Fibroblast of lung (primary cell): Measurements from ENCODE around the gene GNA12. TPM values are rescaled to one million over a fixed set of nuclear protein-coding genes. Genes with fewer than 3 reads are reported as not detected.

Experiments used
- DNase-seq, 2 donors: peaks; one replicate each; pipeline versions ENCODE4 v3.0.0 to v3.0.0-alpha.2; 2010; ENCODE audit warnings: low read depth in 2 of 2
- H2AFZ ChIP-seq: 2 replicates; pipeline ENCODE4 v1.5.1; 2012; ENCODE audit warnings: low read length, control low read depth, inconsistent platforms
- H3K27ac ChIP-seq: 2 replicates; pipeline ENCODE4 v1.5.1; 2011; ENCODE audit warnings: low read length, control low read depth; ENCODE audit not compliant: insufficient read depth
- H3K27me3 ChIP-seq: 2 replicates; pipeline ENCODE4 v1.5.1; 2011; ENCODE audit warnings: mild to moderate bottlenecking, low read length; ENCODE audit not compliant: control insufficient read depth, insufficient read depth
- H3K36me3 ChIP-seq: 2 replicates; pipeline ENCODE4 v1.5.1; 2011; ENCODE audit warnings: low read length; ENCODE audit not compliant: control insufficient read depth, insufficient read depth
- H3K4me1 ChIP-seq: 2 replicates; pipeline ENCODE4 v1.5.1; 2011; ENCODE audit warnings: low read length; ENCODE audit not compliant: control insufficient read depth, insufficient read depth; ENCODE audit errors: extremely low read depth
- H3K4me2 ChIP-seq: 2 replicates; pipeline ENCODE4 v1.5.1; 2011; ENCODE audit warnings: low read length, control low read depth; ENCODE audit not compliant: insufficient read depth; ENCODE audit errors: extremely low read depth
- H3K4me3 ChIP-seq, 4 experiments: fragments of 200-600 bp in 1 of 4; sonication (generic) in 1 of 4; replicated peaks in 1 of 4; 2 replicates each; pipeline ENCODE4 v1.5.1; 2011 to 2016; ENCODE audit warnings: low read length in 4 of 4, low read depth in 3 of 4, mild to moderate bottlenecking in 3 of 4, control low read depth in 2 of 4, inconsistent platforms in 1 of 4, mixed read lengths in 1 of 4; ENCODE audit not compliant: insufficient read depth in 1 of 4; ENCODE audit errors: control extremely low read depth in 1 of 4
- H3K79me2 ChIP-seq: 2 replicates; pipeline ENCODE4 v1.5.1; 2012; ENCODE audit warnings: mild to moderate bottlenecking, low read length, inconsistent platforms; ENCODE audit not compliant: control insufficient read depth, insufficient read depth
- H3K9ac ChIP-seq: 2 replicates; pipeline ENCODE4 v1.5.1; 2011; ENCODE audit warnings: mild to moderate bottlenecking, low read length, control low read depth; ENCODE audit not compliant: insufficient read depth
- H3K9me3 ChIP-seq: 2 replicates; pipeline ENCODE4 v1.5.1; 2012; ENCODE audit warnings: low read depth, low read length; ENCODE audit not compliant: control insufficient read depth, insufficient read depth
- H4K20me1 ChIP-seq: 2 replicates; pipeline ENCODE4 v1.5.1; 2011; ENCODE audit warnings: low read length; ENCODE audit not compliant: control insufficient read depth, insufficient read depth; ENCODE audit errors: extremely low read depth
- EZH2 ChIP-seq: IDR thresholded peaks from 2 replicates; pipeline ENCODE4 v1.5.1; 2012; ENCODE audit warnings: low read length, control low read depth, mild to moderate bottlenecking; ENCODE audit errors: missing control alignments
- polyA plus RNA-seq, 2 donors: library from polyadenylated mRNA; depleted of rRNA in 1 of 2; stranded (reverse) in 1 of 2; unstranded in 1 of 2; fragments of >200 nt; gene quantifications; 2 replicates each; pipeline ENCODE4 v1.2.1, GENCODE V29; 2011 to 2012; ENCODE audit warnings: missing spikeins in 1 of 2
- total RNA-seq: library from RNA; depleted of rRNA; stranded (reverse); fragments of >200 nt; gene quantifications from 2 replicates; pipeline ENCODE4 v1.2.1, GENCODE V29; 2014
- TF ChIP-seq, protein P1 (sequence below), 2 donors: IDR thresholded peaks in 1 of 2; conservative IDR thresholded peaks in 1 of 2; 1 replicate in 1 of 2; 2 replicates in 1 of 2; pipeline ENCODE4 v1.5.1; 2011 to 2012; ENCODE audit warnings: low read length in 2 of 2, control low read depth in 1 of 2, inconsistent platforms in 1 of 2, low read depth in 1 of 2, mild to moderate bottlenecking in 1 of 2

Gene GNA12
- total and polyA plus RNA-seq, 2 donors (not counting 1 experiment from before 2014, with no cell fraction given) = 36.2 to 137 TPM

DNA sequence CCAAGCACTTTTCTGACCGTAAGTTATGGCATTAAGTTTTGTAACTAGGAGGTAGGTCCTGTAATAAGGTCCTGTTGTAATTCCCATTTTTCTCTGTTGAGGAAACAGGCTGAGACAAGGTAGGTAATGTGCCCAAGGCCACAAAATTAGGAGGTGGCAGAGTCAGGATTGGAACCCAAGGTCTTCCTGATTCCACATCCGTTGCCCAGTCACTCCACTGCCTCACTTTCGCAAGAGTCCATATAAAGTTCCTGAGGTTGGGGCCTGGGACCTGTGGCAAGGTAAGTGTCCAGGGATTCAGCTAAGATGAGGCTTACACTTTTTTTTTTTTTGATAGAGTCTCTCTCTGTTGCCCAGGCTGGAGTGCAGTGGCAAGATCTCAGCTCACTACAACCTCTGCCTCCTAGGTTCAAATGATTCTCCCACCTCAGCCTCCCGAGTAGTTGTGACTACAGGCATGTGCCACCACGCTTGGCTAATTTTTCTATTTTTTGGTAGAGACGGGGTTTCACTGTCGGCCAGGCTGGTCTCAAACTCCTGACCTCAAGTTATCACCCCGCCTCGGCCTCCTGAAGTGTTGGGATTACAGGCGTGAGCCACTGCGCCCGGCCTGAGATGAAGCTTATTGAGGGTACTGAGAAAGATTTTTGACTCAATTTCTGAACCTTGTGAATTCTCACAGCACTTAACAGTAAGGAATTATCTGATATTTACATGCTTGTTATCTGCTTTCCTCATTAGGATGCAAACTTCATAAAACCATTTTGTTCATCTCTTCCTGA lies 20.3 kb upstream of the GNA12 start:
- peak overlapping the region; percentile 28 for H2AFZ ChIP-seq
- H3K79me2 ChIP-seq = no peaks in the 10 kb centered on the region
- H3K4me2 ChIP-seq = peak overlapping the region; percentile 70
- H3K9ac ChIP-seq = no peak overlapping the region
- H3K36me3 ChIP-seq = no peaks in the 10 kb centered on the region
- no peak for TF ChIP-seq EZH2
- TF ChIP-seq, protein P1, sequence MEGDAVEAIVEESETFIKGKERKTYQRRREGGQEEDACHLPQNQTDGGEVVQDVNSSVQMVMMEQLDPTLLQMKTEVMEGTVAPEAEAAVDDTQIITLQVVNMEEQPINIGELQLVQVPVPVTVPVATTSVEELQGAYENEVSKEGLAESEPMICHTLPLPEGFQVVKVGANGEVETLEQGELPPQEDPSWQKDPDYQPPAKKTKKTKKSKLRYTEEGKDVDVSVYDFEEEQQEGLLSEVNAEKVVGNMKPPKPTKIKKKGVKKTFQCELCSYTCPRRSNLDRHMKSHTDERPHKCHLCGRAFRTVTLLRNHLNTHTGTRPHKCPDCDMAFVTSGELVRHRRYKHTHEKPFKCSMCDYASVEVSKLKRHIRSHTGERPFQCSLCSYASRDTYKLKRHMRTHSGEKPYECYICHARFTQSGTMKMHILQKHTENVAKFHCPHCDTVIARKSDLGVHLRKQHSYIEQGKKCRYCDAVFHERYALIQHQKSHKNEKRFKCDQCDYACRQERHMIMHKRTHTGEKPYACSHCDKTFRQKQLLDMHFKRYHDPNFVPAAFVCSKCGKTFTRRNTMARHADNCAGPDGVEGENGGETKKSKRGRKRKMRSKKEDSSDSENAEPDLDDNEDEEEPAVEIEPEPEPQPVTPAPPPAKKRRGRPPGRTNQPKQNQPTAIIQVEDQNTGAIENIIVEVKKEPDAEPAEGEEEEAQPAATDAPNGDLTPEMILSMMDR (conservative IDR thresholded peaks at IDR 0.05 in 1 of 2, IDR thresholded peaks at IDR 0.05 in 1 of 2; ENCODE audit: low read depth in 1 of 2, low read length in 2 of 2) = no peak
- peak in 1 of 2 donors; percentile 34 for DNase-seq
- no peaks in the 10 kb centered on the region for H4K20me1 ChIP-seq
- H3K4me1 ChIP-seq = peaks cover 13% of the 10 kb centered on the region
- no peaks in the 10 kb centered on the region for H3K9me3 ChIP-seq
- H3K4me3 ChIP-seq = peak overlapping the region in 2 of 4 experiments; percentile 34 to 45
- no peaks in the 10 kb centered on the region for H3K27me3 ChIP-seq
- peak overlapping the region; percentile 90 for H3K27ac ChIP-seq

DNA sequence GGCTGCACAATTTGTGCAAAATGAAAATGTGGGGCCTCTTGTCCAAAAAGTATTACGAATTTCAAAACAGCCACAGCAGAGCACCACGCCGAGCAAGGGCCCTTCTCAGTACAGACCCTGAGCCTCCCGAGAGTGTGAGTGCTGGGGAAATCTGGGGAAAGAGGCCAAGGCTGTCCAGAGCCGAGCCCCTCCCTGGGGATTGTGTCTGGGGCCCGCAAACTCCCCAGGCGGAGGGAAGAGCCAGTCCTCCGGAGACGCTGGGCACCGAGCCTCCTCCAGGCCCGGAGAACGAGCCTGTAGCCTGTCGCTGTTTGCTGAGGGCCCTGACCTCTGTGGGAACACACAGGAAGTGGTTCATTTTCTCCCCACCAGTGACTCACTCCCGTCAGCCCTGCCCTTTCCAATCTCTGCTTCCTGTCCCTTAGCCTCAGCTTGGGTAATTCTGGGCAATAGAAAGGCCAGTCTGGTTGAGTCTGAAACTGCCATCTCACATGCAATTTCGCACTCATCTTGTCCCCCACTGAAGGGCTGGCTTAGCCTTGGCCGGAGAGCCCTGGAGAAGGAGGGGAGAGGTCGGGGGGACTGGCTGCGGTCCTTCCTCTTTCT lies 19.5 kb upstream of the GNA12 start:
- no peaks in the 10 kb centered on the region for H3K9me3 ChIP-seq
- peak overlapping the region; percentile 90 for H3K27ac ChIP-seq
- H3K9ac ChIP-seq = peak overlapping the region; percentile 69
- H2AFZ ChIP-seq = peak overlapping the region; percentile 41
- DNase-seq = peak; percentile 97 to 98
- TF ChIP-seq, protein P1 (conservative IDR thresholded peaks at IDR 0.05 in 1 of 2, IDR thresholded peaks at IDR 0.05 in 1 of 2; ENCODE audit: low read depth in 1 of 2, low read length in 2 of 2) = no peak
- TF ChIP-seq EZH2 = no peak
- H3K4me1 ChIP-seq = peaks cover 13% of the 10 kb centered on the region
- no peaks in the 10 kb centered on the region for H4K20me1 ChIP-seq
- no peaks in the 10 kb centered on the region for H3K79me2 ChIP-seq
- no peaks in the 10 kb centered on the region for H3K27me3 ChIP-seq
- peak overlapping the region; percentile 84 for H3K4me2 ChIP-seq
- H3K4me3 ChIP-seq = peak overlapping the region in 2 of 4 experiments; percentile 34 to 45
- no peaks in the 10 kb centered on the region for H3K36me3 ChIP-seq

DNA sequence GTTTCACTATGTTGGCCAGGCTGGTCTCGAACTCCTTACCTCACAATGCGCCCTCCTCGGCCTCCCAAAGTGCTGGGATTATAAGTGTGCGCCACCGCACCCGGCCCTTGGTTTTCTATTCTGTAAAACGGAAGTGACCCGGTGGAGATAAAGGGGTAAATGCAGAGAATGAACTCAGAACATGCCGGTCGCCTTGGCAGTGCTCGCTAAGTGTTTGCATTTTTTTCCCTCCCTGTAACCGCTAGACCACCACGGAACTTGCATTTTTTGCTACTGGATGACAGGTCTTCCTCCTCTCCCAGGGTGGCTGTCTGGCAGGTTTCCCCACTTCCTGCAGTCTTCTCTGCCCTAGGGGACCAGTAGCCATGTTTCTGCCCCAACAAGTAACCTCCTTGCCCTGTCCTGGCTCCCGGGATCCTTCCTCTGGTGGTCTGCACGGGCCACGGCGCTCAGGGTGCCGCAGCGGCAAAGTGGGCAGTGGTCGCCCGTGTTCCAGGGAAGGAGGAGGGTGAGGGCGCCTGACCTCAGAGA lies 18.8 kb upstream of the GNA12 start:
- peak overlapping the region; percentile 84 for H3K4me2 ChIP-seq
- H3K79me2 ChIP-seq = no peaks in the 10 kb centered on the region
- H4K20me1 ChIP-seq = no peaks in the 10 kb centered on the region
- H2AFZ ChIP-seq = peak overlapping the region; percentile 41
- no peaks in the 10 kb centered on the region for H3K36me3 ChIP-seq
- peak overlapping the region; percentile 90 for H3K27ac ChIP-seq
- DNase-seq = peak; percentile 45 to 95
- peaks cover 13% of the 10 kb centered on the region for H3K4me1 ChIP-seq
- no peaks in the 10 kb centered on the region for H3K27me3 ChIP-seq
- H3K9ac ChIP-seq = peak overlapping the region; percentile 69
- TF ChIP-seq EZH2 = no peak
- TF ChIP-seq, protein P1 (conservative IDR thresholded peaks at IDR 0.05 in 1 of 2, IDR thresholded peaks at IDR 0.05 in 1 of 2; ENCODE audit: low read depth in 1 of 2, low read length in 2 of 2) = no peak
- H3K4me3 ChIP-seq = peak overlapping the region in 1 of 4 experiments; percentile 45
- no peaks in the 10 kb centered on the region for H3K9me3 ChIP-seq
